ENCODE measurements around the gene CNGA3. TPM values are rescaled to one million over a fixed set of nuclear protein-coding genes. Genes with fewer than 3 reads are reported as not detected.

CNGA3 gene
- total RNA-seq, 4 donors from 2014 or later = 0.09 TPM; not detected in 3

DNA sequence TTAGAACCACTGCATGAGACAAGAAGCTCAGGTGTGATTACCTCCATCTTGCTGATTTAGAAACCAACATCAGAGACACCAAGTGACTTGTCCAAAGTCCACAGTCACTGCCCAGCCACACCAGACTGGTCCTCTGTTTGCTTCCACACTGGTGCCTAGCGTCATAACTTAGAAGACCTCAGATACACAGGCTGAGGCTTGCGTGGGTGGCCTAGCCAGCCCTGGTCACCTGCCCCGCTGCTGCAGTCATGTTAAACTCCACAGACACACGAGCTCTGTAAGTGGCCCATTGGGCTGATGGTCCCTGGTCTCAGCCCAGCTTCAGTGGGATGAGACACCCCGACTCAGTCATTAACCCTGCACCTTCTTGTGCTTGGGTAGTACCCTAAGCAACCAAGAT is 47.1 kb downstream of the CNGA3 start:
- H3K4me1 ChIP-seq = no peaks in the 10 kb centered on the region
- peaks cover 0 to 3% (median 0%) of the 10 kb centered on the region in 3 donors for H3K27me3 ChIP-seq
- intact Hi-C loops (cut with DNase I; ENCODE audit: low total_unique reads) (no loop called here), in situ Hi-C loops (cut with MboI; ENCODE audit: low sequenced_read_pairs in 4 of 4) (no loop called here)
- H3K9me3 ChIP-seq = no peaks in the 10 kb centered on the region
- no peak overlapping the region for H3K4me3 ChIP-seq
- no peak overlapping the region for H3K27ac ChIP-seq
- H3K36me3 ChIP-seq = no peaks in the 10 kb centered on the region
- DNase-seq = no peak
- no peak for ATAC-seq
- TF ChIP-seq POLR2A (IDR thresholded peaks at IDR 0.05) = no peak
- TF ChIP-seq, protein P1, sequence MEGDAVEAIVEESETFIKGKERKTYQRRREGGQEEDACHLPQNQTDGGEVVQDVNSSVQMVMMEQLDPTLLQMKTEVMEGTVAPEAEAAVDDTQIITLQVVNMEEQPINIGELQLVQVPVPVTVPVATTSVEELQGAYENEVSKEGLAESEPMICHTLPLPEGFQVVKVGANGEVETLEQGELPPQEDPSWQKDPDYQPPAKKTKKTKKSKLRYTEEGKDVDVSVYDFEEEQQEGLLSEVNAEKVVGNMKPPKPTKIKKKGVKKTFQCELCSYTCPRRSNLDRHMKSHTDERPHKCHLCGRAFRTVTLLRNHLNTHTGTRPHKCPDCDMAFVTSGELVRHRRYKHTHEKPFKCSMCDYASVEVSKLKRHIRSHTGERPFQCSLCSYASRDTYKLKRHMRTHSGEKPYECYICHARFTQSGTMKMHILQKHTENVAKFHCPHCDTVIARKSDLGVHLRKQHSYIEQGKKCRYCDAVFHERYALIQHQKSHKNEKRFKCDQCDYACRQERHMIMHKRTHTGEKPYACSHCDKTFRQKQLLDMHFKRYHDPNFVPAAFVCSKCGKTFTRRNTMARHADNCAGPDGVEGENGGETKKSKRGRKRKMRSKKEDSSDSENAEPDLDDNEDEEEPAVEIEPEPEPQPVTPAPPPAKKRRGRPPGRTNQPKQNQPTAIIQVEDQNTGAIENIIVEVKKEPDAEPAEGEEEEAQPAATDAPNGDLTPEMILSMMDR (IDR thresholded peaks at IDR 0.05 in 4 of 5, conservative IDR thresholded peaks at IDR 0.05 in 1 of 5) = no peak

DNA sequence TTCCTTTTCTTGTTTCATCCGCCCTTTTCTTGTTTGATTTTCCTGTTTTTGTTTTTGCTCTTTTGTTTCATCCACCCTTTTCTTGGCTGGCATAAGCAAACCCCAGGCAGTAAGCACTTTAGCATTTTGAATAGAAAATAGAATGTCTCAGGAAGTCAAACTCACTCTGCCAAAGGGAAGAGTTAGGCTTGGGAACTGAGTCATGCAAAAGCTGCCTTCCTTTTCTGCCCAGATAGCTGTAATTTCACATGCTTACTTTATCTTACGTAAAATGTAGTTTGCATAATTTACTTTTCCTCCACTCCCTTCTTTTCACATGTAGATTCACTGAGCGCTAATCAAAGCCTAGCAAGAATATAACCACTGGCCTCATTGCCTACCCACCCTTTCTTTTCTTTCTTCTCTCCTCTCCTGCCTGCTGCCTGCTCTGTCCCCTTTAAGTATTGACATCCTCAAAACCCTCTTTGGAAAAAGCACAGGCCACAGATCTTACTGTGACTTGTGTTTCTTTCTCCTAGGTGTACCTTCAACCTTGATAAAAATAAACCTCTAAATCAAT is 48.4 kb downstream of the CNGA3 start:
- in situ Hi-C loops (cut with MboI; ENCODE audit: low sequenced_read_pairs in 4 of 4) (no loop called here), intact Hi-C loops (cut with DNase I; ENCODE audit: low total_unique reads) (no loop called here)

DNA sequence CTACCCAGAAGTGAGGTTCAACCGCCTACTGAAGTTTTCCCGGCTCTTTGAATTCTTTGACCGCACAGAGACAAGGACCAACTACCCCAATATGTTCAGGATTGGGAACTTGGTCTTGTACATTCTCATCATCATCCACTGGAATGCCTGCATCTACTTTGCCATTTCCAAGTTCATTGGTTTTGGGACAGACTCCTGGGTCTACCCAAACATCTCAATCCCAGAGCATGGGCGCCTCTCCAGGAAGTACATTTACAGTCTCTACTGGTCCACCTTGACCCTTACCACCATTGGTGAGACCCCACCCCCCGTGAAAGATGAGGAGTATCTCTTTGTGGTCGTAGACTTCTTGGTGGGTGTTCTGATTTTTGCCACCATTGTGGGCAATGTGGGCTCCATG is 49.7 kb downstream of the CNGA3 start:
- TF ChIP-seq, protein P1 (IDR thresholded peaks at IDR 0.05 in 4 of 5, conservative IDR thresholded peaks at IDR 0.05 in 1 of 5) = no peak
- TF ChIP-seq POLR2A (IDR thresholded peaks at IDR 0.05) = no peak
- ATAC-seq = no peak
- intact Hi-C loops (cut with DNase I; ENCODE audit: low total_unique reads) = no loop called here
- H3K4me1 ChIP-seq = no peaks in the 10 kb centered on the region
- in situ Hi-C loops (cut with MboI; ENCODE audit: low sequenced_read_pairs in 4 of 4) = no loop called here
- H3K36me3 ChIP-seq = no peaks in the 10 kb centered on the region
- DNase-seq = no peak
- peaks cover 0 to 3% (median 0%) of the 10 kb centered on the region in 3 donors for H3K27me3 ChIP-seq
- H3K27ac ChIP-seq = no peak overlapping the region
- no peak overlapping the region for H3K4me3 ChIP-seq
- H3K9me3 ChIP-seq = no peaks in the 10 kb centered on the region

More for the DNA sequence above, 48.4 kb downstream of the CNGA3 start:
- ATAC-seq = no peak
- Histone ChIP-seq H3K4me3 (no peak overlapping the region), H3K9me3 (no peaks in the 10 kb centered on the region), H3K27me3 (peaks cover 0 to 3% (median 0%) of the 10 kb centered on the region in 3 donors), H3K4me1 (no peaks in the 10 kb centered on the region), H3K27ac (no peak overlapping the region), H3K36me3 (no peaks in the 10 kb centered on the region)
- DNase-seq = no peak
- TF ChIP-seq POLR2A (IDR thresholded peaks at IDR 0.05) = no peak
- TF ChIP-seq, protein P1 (IDR thresholded peaks at IDR 0.05 in 4 of 5, conservative IDR thresholded peaks at IDR 0.05 in 1 of 5) = no peak

DNA sequence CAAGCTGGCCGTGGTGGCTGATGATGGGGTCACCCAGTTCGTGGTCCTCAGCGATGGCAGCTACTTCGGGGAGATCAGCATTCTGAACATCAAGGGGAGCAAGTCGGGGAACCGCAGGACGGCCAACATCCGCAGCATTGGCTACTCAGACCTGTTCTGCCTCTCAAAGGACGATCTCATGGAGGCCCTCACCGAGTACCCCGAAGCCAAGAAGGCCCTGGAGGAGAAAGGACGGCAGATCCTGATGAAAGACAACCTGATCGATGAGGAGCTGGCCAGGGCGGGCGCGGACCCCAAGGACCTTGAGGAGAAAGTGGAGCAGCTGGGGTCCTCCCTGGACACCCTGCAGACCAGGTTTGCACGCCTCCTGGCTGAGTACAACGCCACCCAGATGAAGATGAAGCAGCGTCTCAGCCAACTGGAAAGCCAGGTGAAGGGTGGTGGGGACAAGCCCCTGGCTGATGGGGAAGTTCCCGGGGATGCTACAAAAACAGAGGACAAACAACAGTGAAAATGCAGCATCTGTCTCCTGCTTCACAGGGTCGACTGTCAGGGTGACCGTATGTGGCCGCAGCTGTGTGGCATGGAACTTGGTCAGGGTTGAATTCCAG is 50.6 kb downstream of the CNGA3 start:
- Histone ChIP-seq H3K9me3 (no peaks in the 10 kb centered on the region), H3K4me1 (no peaks in the 10 kb centered on the region), H3K27ac (no peak overlapping the region), H3K4me3 (no peak overlapping the region), H3K36me3 (no peaks in the 10 kb centered on the region), H3K27me3 (peaks cover 0 to 3% (median 0%) of the 10 kb centered on the region in 3 donors)
- in situ Hi-C loops (cut with MboI; ENCODE audit: low sequenced_read_pairs in 4 of 4) (no loop called here), intact Hi-C loops (cut with DNase I; ENCODE audit: low total_unique reads) (no loop called here)
- ATAC-seq (no peak), DNase-seq (no peak)
- TF ChIP-seq, protein P1 (IDR thresholded peaks at IDR 0.05 in 4 of 5, conservative IDR thresholded peaks at IDR 0.05 in 1 of 5) = no peak
- TF ChIP-seq POLR2A (IDR thresholded peaks at IDR 0.05) = no peak

All from gastrocnemius medialis (tissue), 4 donors.